SU-DHL-6 (cell line): ENCODE measurements around the gene DTX3.

Experiments
- EZH2phosphoT487 ChIP-seq: fragments of 200-600 bp; sonication (generic), shearing (Covaris generic); conservative IDR thresholded peaks from 2 replicates; pipeline ENCODE4 v1.6.1; 2018; ENCODE audit warnings: mild to moderate bottlenecking, antibody characterized with exemption, low read length, moderate library complexity, mixed read lengths
- TF ChIP-seq, protein P1 (sequence below): fragments of 200-600 bp; sonication (generic); IDR thresholded peaks from one replicate; pipeline ENCODE4 v1.5.1; 2017; ENCODE audit warnings: antibody characterized with exemption, mild to moderate bottlenecking, low read length, moderate library complexity; ENCODE audit not compliant: insufficient read depth, poor library complexity, severe bottlenecking

DNA sequence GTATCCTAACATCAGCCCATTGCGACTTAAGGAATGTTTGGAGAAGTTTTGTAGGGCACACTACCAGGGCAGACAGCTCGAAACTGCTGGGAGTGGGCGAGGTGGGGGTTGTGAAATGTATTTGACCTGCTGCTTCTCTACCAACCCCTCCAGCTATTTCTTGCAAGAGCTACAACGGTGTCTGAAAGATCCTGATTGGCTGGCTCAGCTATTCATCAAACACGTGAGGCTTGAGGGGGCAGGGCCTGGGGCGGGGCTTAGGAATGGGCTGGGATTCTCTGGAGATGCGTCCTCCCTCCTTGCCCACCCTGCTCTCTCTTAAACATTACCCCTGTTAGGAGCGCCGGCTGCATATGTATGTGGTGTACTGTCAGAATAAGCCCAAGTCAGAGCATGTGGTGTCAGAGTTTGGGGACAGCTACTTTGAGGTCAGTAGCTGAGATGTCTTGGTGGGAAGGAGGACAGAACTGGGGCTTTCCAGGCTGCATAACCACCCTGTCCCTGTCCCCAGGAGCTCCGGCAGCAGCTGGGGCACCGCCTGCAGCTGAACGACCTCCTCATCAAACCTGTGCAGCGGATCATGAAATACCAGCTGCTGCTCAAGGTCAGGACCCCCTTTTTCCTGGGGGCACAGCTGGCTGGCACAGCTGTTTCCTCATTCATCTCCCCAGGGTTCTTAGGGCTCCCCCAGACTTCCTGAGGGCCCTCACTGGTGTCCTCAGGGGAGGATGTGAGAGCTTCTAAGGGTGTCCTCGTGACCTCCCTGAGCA, 9.7 kb downstream of the DTX3 start:
- TF ChIP-seq, protein P1, sequence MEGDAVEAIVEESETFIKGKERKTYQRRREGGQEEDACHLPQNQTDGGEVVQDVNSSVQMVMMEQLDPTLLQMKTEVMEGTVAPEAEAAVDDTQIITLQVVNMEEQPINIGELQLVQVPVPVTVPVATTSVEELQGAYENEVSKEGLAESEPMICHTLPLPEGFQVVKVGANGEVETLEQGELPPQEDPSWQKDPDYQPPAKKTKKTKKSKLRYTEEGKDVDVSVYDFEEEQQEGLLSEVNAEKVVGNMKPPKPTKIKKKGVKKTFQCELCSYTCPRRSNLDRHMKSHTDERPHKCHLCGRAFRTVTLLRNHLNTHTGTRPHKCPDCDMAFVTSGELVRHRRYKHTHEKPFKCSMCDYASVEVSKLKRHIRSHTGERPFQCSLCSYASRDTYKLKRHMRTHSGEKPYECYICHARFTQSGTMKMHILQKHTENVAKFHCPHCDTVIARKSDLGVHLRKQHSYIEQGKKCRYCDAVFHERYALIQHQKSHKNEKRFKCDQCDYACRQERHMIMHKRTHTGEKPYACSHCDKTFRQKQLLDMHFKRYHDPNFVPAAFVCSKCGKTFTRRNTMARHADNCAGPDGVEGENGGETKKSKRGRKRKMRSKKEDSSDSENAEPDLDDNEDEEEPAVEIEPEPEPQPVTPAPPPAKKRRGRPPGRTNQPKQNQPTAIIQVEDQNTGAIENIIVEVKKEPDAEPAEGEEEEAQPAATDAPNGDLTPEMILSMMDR = no peak
- no peak for TF ChIP-seq EZH2phosphoT487
